Measurements from ENCODE around the gene PRRC2B.
"Not testable (repeated sequence)": the region's sequence is repeated elsewhere in the genome, so short reads cannot be mapped to it uniquely, and the experiment has no call there.

Gene PRRC2B

GRCh38 chr9:131443648-131444047, 49.8 kb downstream of the PRRC2B start:
- no peak for TF ChIP-seq CTCF (IDR thresholded peaks at IDR 0.05; ENCODE audit: extremely low read depth, insufficient read depth, missing control alignments)
- in situ Hi-C loops (cut with MboI; ENCODE audit: low pct_unique_long_range_greater_than_20kb, low sequenced_read_pairs, unreplicated experiment), result no loop called here
- DNase-seq (ENCODE audit: low spot score), result no peak

- no peak for TF ChIP-seq CTCF (IDR thresholded peaks at IDR 0.05; ENCODE audit: extremely low read depth, insufficient read depth, missing control alignments)
- in situ Hi-C loops (cut with MboI; ENCODE audit: low pct_unique_long_range_greater_than_20kb, low sequenced_read_pairs, unreplicated experiment), result no loop called here
- DNase-seq (ENCODE audit: low spot score), result no peak
These were observed 52.4 kb downstream of the PRRC2B start for GRCh38 chr9:131446276-131446675.

GRCh38 chr9:131447148-131447547, 53.3 kb downstream of the PRRC2B start:
- in situ Hi-C loops (cut with MboI; ENCODE audit: low pct_unique_long_range_greater_than_20kb, low sequenced_read_pairs, unreplicated experiment), result no loop called here
- DNase-seq (ENCODE audit: low spot score), result no peak
- no peak for TF ChIP-seq CTCF (IDR thresholded peaks at IDR 0.05; ENCODE audit: extremely low read depth, insufficient read depth, missing control alignments)

- TF ChIP-seq CTCF (IDR thresholded peaks at IDR 0.05; ENCODE audit: extremely low read depth, insufficient read depth, missing control alignments), result no peak
- no peak for DNase-seq (ENCODE audit: low spot score)
- in situ Hi-C loops (cut with MboI; ENCODE audit: low pct_unique_long_range_greater_than_20kb, low sequenced_read_pairs, unreplicated experiment), result no loop called here
These were observed 53.7 kb downstream of the PRRC2B start for GRCh38 chr9:131447600-131447999.

- TF ChIP-seq CTCF (IDR thresholded peaks at IDR 0.05; ENCODE audit: extremely low read depth, insufficient read depth, missing control alignments), result no peak
- DNase-seq (ENCODE audit: low spot score), result no peak
- in situ Hi-C loops (cut with MboI; ENCODE audit: low pct_unique_long_range_greater_than_20kb, low sequenced_read_pairs, unreplicated experiment), result no loop called here
These were observed 54.9 kb downstream of the PRRC2B start for GRCh38 chr9:131448818-131449217.

GRCh38 chr9:131449276-131449675, 55.4 kb downstream of the PRRC2B start:
- DNase-seq (ENCODE audit: low spot score), result no peak
- in situ Hi-C loops (cut with MboI; ENCODE audit: low pct_unique_long_range_greater_than_20kb, low sequenced_read_pairs, unreplicated experiment), result no loop called here
- TF ChIP-seq CTCF (IDR thresholded peaks at IDR 0.05; ENCODE audit: extremely low read depth, insufficient read depth, missing control alignments), result no peak

- TF ChIP-seq CTCF (IDR thresholded peaks at IDR 0.05; ENCODE audit: extremely low read depth, insufficient read depth, missing control alignments), result no peak
- DNase-seq (ENCODE audit: low spot score), result no peak
- in situ Hi-C loops (cut with MboI; ENCODE audit: low pct_unique_long_range_greater_than_20kb, low sequenced_read_pairs, unreplicated experiment), result no loop called here
These were observed 60.1 kb downstream of the PRRC2B start for GRCh38 chr9:131454028-131454427.

- DNase-seq (ENCODE audit: low spot score); in situ Hi-C loops (cut with MboI; ENCODE audit: low pct_unique_long_range_greater_than_20kb, low sequenced_read_pairs, unreplicated experiment): not testable (repeated sequence)
These were observed 61.8 kb downstream of the PRRC2B start for GRCh38 chr9:131455655-131456054.
